ENCODE results near the gene BAG2.

The BAG2 gene

GRCh38 chr6:57172136-57173055 lies at the start of gene BAG2:
TSS of gene BAG2 (plus strand) at chr6:57172326. CDS start at chr6:57172698, 372 bp downstream.
- peak; percentile 78 to 93 (median 80) for DNase-seq (ENCODE audit: low read depth in 3 of 3)

DNA sequence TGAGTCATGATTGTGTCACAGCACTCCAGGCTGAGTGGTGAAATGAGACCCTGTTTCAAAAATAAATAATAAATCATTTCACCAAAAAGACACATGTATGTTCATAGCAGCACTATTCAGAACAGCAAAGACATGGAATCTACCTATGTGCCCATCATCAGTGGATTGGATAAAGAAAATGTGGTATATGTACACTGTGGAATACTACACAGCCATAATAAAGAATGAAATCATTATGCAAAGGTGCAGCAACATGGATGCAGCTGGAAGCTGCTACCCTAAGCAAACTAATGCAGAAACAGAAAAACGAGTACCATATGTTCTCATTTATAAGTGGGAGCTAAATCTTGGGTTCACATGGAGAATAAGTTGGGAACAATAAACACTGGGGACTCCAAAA lies 49.0 kb upstream of the BAG2 start:
- DNase-seq (ENCODE audit: low read depth in 3 of 3): no peak

GRCh38 chr6:57127763-57128162 lies 44.4 kb upstream of the BAG2 start:
- DNase-seq (ENCODE audit: low read depth in 3 of 3): no peak

GRCh38 chr6:57130661-57131177 lies 41.4 kb upstream of the BAG2 start:
- no peak for DNase-seq (ENCODE audit: low read depth in 3 of 3)

- DNase-seq (ENCODE audit: low read depth in 3 of 3): no peak
Measured at GRCh38 chr6:57134954-57135353, 37.2 kb upstream of the BAG2 start.

DNA sequence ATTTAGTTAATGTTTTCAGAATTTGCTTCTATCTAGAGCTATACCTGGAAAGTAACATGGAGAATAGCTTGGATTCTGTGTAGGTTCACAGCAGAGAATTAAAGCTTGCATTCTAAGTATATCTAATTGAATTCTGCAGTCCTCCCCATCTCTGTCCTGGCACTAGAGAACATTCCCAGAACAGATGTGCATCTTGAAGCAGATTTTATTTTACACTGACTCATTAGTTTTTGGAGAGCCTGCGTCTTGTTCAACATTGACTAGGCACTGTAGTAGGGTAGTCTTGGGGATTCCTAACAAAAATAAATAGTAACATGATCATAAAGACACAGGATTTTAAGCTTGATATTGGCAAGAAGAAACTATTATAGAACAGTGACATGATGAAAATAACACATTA lies 36.2 kb upstream of the BAG2 start:
- no peak for DNase-seq (ENCODE audit: low read depth in 3 of 3)

GRCh38 chr6:57137350-57137749 lies 34.8 kb upstream of the BAG2 start:
- DNase-seq (ENCODE audit: low read depth in 3 of 3): no peak

- DNase-seq (ENCODE audit: low read depth in 3 of 3): no peak
Measured at GRCh38 chr6:57138026-57138425, 34.1 kb upstream of the BAG2 start.

DNA sequence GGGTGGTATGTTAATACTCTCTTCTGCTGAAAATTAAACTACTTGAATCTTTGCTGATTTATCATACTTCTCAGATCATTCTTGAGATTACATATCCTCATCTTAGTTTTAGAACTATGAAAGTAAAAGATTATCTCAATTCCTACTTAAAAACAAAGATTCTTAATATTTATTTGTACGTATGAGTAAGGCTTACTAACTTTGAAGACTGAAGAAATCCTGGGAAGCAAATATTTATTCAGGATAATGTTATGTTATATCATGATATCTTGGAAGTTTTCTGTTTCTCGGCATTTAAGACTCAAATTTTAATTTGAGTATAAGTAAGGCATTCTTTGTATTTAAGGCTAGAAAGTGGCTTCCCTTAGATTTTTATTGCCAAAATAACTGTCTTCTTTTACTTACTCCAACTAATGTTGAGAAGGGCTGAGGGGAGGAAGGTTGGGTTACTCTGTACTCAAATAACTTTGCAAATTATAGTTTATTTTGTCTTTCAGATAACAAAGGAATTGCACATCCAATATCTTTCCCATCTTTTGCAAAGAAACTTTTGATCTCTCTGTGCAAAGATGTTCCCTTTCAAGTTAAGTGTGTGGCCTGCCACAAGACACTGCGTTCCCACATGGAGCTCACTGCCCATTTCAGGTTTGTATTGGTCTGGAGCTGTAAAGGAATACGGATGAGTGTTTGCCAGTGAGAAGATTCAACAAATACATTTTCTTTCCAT lies 30.5 kb upstream of the BAG2 start:
- no peak for DNase-seq (ENCODE audit: low read depth in 3 of 3)

DNA sequence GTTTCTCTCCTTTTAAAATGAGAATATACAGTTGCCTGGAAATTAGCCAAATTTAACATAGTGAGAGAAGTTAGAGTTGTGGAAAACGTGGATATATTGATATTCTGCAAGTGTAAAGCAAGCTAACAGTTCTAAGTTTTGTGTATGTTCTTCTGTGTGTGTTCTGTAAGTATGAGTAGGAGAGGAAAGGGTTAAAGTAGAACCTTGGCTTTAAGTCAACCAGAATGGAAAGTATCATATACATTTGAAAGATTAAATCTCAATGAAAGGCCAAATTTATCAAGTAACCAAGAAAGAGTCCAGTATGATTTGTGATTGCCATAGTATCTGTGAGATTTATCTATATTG lies 30.0 kb upstream of the BAG2 start:
- DNase-seq (ENCODE audit: low read depth in 3 of 3): no peak

DNA sequence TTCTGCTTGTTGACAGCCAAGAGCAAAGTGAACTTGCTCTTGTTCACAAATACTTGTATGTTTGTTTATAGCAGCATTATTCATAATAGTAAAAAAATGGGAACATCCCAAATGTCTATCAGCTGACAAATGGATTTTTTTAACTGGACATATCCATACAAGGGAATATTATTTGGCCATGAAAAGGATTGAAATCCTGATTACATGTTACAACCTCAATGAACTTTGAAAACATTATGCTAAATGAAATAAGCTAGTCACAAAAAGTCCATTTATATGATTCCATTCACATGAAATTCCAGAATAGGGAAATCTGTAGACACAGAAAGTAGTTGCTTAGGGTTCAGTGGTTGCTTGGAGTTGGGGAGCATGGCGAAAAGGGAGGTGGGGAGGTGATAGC lies 28.4 kb upstream of the BAG2 start:
- DNase-seq (ENCODE audit: low read depth in 3 of 3): no peak

- no peak for DNase-seq (ENCODE audit: low read depth in 3 of 3)
Measured at GRCh38 chr6:57147401-57147800, 24.7 kb upstream of the BAG2 start.

GRCh38 chr6:57147955-57148858 lies 23.9 kb upstream of the BAG2 start:
- DNase-seq (ENCODE audit: low read depth in 3 of 3): no peak

GRCh38 chr6:57158658-57159057 lies 13.5 kb upstream of the BAG2 start:
- no peak for DNase-seq (ENCODE audit: low read depth in 3 of 3)

GRCh38 chr6:57159127-57159526 lies 13.0 kb upstream of the BAG2 start:
- DNase-seq (ENCODE audit: low read depth in 3 of 3): no peak

DNA sequence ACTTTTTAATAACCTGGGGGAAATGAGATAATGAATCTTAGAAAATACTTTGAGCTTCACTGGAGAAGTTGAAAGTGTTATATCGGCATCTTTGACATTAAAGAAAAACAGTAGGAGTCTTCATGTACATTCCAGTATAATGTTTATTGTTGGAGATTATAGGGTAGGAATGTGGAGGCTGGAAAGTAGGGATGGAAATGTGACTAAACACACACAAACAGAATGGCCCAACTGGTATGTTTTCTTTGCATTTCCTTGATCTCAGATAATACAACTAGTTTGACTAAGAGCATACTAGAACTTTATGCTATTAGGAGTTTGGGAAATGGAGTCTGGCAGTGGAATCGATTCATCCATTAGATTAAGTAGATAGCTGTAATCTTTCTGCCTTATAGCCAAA lies 10.1 kb upstream of the BAG2 start:
- DNase-seq (ENCODE audit: low read depth in 3 of 3): no peak

DNA sequence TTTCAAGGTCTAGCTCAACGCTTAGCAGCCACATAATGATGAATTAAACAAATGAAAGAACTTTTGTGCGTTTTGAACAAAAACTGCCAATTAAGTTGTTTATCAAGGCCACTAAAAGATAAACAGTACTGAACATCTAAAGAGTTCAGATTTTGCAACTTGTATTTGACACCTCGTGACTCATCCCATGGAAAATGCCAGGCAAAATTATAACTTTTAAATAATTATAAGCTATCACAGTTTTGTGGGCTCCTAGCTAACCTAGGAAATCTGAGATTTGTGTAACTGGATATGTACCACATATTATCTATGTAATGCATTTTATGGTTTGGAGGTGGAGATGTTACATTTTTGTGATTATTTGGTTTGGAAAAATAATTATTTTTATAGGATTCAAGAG lies 9.6 kb upstream of the BAG2 start:
- DNase-seq (ENCODE audit: low read depth in 3 of 3): no peak

DNA sequence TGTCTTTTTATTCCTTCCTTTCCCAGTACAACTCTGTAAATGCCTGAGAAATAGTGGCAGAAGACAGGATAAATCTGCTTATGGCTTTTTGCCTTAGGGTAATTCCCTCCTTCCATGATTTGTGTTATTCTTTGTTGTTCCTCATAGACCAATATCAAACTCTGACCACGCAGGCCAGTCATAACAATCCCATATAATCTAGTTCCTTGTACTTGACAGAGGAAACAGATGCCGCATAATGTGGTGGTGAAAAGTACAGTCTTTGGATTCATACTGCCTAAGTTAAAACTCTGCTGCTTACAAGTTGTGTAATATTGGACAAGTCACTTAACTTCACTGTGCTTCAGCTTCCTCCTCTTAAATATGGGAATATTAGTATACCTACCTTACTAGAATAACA lies 8.2 kb upstream of the BAG2 start:
- DNase-seq (ENCODE audit: low read depth in 3 of 3): no peak

GRCh38 chr6:57165080-57165479 lies 7.0 kb upstream of the BAG2 start:
- DNase-seq (ENCODE audit: low read depth in 3 of 3): no peak

DNA sequence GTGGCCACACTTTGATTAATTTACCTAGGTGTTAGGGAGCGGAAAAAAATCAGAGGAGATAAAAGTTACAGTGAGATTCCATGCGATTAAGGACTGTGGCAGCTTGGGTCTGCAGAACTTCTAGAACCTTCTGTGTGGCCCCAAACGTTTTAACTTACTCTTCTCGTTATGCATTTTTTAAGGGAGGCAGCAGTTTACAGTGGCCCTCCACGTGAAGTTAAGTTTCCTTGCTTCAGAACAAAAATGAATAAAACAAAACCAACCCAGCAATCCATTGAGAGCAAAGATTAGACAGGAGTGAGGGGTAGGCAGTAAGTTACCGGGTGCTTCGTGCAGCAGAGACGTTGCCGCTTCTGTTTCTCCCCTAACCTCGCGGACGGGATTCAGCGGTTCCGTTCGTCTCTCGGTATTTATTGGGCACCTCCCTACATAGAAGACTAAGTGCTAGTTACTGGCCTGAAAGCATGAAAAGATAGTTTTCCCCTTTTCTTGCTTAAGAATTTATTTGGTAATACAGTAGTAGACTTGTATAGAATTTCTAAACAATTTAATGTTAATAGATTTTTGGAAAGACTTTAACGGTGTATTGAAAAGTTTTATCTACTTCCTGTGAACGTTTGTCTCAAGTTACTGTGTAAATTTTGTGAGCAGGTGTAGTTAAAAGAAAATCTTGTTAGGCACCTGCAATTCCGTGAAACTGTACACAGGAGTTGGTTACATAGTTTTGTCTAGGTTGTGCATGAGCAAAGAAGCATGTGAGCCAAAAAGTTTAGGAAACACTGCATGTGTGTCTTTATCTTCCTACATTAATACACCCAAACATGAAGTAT lies 1.1 kb downstream of the BAG2 start:
- DNase-seq (ENCODE audit: low read depth in 3 of 3): peak in 1 of 3 experiments; percentile 30
